ENCODE data around the gene KRTAP29-1.

KRTAP29-1 gene

DNA sequence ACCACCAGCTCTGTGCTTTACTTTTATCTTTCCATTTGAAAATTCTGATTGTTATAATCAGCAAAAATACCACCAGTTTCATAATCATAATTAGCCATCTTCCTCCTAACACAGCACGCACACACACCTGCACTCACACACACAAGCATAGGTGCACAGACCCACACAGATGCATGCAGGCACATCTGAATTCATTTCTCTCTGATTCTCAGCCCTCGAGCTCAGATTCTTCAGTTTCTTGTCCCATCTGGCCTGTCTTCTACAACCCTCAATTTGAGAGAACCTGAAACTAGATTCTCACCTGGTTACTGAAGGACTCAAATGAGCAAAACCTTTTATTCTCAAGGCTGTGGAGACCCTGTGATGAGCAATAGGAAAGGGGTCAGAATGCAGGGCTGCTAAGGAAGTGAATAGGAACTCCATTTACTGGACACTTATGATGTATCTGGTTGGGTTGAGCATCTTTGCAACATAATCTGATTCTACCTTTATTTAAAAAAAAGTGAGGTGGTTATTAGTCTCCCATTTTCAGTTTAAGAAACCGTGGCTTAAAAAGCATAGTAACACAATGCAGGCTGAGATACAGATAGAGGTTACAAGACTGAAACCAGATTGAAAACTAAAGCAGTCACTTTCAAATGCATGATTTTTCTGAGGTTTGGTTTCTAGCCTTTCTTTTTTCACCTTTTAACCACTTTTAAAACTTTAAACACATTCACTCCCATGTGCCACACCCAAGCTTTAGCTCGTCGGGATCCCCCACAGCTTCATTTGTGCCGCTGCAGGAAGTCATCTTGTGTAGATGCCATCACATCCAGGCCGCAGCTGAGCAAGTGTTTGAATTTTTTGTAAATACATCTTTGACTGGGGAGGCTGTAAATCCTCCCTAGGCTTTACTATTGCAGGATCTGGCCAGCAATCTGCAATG, 38.5 kb upstream of the KRTAP29-1 start:
- DNase-seq (ENCODE audit: low read depth) = no peak
- TF ChIP-seq, protein P1, sequence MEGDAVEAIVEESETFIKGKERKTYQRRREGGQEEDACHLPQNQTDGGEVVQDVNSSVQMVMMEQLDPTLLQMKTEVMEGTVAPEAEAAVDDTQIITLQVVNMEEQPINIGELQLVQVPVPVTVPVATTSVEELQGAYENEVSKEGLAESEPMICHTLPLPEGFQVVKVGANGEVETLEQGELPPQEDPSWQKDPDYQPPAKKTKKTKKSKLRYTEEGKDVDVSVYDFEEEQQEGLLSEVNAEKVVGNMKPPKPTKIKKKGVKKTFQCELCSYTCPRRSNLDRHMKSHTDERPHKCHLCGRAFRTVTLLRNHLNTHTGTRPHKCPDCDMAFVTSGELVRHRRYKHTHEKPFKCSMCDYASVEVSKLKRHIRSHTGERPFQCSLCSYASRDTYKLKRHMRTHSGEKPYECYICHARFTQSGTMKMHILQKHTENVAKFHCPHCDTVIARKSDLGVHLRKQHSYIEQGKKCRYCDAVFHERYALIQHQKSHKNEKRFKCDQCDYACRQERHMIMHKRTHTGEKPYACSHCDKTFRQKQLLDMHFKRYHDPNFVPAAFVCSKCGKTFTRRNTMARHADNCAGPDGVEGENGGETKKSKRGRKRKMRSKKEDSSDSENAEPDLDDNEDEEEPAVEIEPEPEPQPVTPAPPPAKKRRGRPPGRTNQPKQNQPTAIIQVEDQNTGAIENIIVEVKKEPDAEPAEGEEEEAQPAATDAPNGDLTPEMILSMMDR (IDR thresholded peaks at IDR 0.05; ENCODE audit: control insufficient read depth, insufficient read depth, low read depth, low read length, missing control alignments) = no peak
- no peak overlapping the region for H3K4me3 ChIP-seq (ENCODE audit: control insufficient read depth, low read depth, low read length)

DNA sequence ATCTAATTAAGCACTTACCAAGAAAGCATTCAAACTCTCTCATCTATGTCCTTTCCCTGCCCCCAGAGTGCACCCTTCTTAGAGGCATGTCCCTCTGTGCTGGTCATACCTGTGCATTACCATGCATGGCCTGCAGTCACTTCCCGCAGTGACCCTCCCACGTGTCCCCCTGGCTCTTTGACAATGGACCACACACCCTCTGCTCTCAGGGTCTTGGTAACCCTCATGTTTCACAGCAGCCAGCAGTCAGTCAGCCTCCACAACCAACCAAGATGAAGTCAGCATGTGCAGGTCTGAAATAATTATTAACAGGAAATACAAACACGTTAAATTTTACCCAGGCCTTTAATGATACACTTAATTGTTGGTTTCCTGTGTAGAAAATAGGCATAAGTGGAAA, 37.8 kb upstream of the KRTAP29-1 start:
- no peak for DNase-seq (ENCODE audit: low read depth)
- no peak overlapping the region for H3K4me3 ChIP-seq (ENCODE audit: control insufficient read depth, low read depth, low read length)
- TF ChIP-seq, protein P1 (IDR thresholded peaks at IDR 0.05; ENCODE audit: control insufficient read depth, insufficient read depth, low read depth, low read length, missing control alignments) = no peak

DNA sequence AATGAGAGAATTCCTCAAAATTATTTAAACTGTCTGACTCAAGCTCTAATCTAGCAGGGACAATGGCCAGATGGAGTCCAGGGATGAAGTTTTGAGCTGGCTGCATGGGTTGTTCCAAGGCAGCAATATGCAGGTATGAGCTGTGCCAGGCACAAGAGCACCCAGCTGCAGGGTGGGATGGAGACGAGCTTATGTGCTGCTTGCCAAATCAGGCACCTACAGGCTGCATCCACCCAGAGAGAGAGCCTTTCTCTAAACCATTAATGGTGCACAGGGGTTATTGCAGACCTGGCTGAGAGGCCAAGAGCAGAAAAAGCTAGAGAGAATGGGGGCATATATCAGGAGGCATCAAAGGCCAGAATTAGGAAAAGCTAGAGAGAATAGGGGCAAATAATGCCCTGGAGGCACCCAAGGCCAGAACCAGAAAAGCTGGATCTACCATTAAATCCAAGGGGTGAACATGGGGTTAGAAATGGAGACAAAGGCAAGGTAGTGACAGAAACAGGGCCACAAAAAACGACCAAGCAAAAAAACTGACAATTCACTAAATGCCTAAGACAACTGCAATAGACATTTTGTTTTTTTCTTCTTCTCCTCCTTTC, 37.0 kb upstream of the KRTAP29-1 start:
- H3K4me3 ChIP-seq (ENCODE audit: control insufficient read depth, low read depth, low read length) = no peak overlapping the region
- no peak for DNase-seq (ENCODE audit: low read depth)
- TF ChIP-seq, protein P1 (IDR thresholded peaks at IDR 0.05; ENCODE audit: control insufficient read depth, insufficient read depth, low read depth, low read length, missing control alignments) = no peak

DNA sequence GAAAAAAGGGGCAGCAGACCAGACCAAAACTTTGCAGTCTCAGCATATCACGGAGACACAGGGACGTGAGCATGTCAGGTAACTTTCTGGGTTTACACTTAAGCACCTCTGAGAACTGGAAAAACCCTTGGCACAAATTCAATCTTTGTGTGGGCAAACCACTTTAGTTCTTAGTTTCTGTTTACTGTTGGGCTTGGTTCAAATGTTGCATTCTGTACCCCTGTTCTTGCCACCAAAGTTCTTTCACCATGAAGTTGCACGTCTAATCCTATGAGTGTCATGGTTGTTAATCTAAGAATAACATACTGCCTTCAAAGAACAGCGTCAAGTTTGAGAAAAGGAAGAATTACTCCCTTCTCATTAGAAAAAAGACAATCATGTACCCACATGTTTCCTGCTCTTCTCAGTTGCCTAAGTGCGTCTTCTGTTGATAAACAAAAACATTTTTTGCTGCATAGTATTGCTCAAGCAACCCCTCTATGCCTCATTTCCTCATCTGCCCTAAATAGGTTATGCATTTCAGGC, 36.4 kb upstream of the KRTAP29-1 start:
- H3K4me3 ChIP-seq (ENCODE audit: control insufficient read depth, low read depth, low read length) = no peak overlapping the region
- TF ChIP-seq, protein P1 (IDR thresholded peaks at IDR 0.05; ENCODE audit: control insufficient read depth, insufficient read depth, low read depth, low read length, missing control alignments) = no peak
- no peak for DNase-seq (ENCODE audit: low read depth)

DNA sequence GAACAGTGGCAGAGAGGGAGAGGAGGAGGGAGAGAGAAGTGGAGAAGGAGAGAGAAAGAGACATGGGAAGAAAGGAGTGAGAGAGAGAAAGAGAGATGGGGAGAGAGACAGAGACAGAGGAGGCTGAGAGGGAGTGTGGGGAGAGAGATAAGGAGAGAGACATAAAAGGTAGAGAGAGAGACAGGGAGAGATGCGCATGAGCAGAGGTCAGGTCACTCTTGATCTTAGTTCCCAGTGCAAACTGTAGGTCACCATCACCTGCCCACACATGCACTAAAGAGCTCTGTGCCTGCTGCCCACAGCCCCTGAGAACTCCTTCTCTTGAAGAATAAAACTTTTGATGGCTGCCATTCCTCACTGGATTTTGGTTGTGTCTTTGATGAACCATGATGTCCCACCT, 33.1 kb upstream of the KRTAP29-1 start:
- H3K4me3 ChIP-seq (ENCODE audit: control insufficient read depth, low read depth, low read length) = no peak overlapping the region
- TF ChIP-seq, protein P1 (IDR thresholded peaks at IDR 0.05; ENCODE audit: control insufficient read depth, insufficient read depth, low read depth, low read length, missing control alignments) = no peak
- DNase-seq (ENCODE audit: low read depth) = no peak

DNA sequence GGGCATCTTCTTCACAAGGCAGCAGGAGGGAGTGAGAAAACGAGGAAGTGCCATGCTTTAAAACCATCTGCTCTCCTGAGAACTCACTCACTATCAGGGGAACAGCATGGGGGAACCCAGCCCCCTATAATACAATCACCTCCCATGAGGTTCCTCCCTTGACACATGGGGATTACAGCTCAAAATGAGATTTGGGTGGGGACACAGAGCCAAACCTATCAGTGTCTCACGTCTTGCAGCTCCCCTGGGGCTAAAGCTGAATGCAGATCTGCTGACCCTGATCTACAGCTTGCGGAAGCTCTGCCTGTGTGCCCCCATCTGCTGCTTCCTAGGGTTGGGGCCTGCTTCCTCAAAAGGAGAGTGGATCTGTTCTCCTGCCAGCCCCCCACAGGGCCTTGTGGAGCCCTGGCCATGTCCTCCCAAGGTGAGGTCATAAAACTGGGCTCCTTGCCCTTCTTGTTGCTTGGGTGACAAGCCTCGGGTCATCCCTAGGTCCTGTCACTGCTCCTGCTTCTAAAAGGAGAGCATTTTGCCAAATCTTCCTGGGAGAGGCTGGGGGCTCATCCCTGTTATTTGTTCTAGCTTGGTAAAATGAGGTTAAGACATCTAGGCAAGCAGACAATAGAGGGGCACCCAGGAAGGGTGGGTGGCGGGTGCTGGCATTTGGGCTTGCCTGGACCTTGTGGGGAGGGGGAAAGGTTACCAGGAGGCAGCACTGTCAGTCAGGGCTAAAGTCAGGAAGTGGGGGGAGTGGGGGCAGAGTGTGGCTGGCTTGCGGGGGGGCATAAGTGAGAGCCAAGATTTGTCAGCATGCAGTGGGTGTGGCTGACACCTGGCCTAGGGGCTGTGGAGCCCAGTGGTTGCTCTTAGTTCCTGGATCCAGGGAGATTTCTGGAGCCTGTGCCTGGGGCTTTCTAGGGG, 32.0 kb upstream of the KRTAP29-1 start:
- TF ChIP-seq, protein P1 (IDR thresholded peaks at IDR 0.05; ENCODE audit: control insufficient read depth, insufficient read depth, low read depth, low read length, missing control alignments) = no peak
- no peak for DNase-seq (ENCODE audit: low read depth)
- H3K4me3 ChIP-seq (ENCODE audit: control insufficient read depth, low read depth, low read length) = no peak overlapping the region
